Epithelial cell of prostate (primary cell): ENCODE data around the gene IFI30.

Experiments used
- DNase-seq: peaks from one replicate; pipeline ENCODE4 v3.0.0-alpha.2; 2011; ENCODE audit warnings: low read depth, low spot score
- H3K27ac ChIP-seq: fragments of 450-650 bp; 2 replicates; pipeline ENCODE4 v1.5.1; 2017; ENCODE audit warnings: mild to moderate bottlenecking

The IFI30 gene

GRCh38 chr19:18167975-18168645, 5.5 kb upstream of the IFI30 start:
- no peak for DNase-seq
- no peak overlapping the region for H3K27ac ChIP-seq

DNA sequence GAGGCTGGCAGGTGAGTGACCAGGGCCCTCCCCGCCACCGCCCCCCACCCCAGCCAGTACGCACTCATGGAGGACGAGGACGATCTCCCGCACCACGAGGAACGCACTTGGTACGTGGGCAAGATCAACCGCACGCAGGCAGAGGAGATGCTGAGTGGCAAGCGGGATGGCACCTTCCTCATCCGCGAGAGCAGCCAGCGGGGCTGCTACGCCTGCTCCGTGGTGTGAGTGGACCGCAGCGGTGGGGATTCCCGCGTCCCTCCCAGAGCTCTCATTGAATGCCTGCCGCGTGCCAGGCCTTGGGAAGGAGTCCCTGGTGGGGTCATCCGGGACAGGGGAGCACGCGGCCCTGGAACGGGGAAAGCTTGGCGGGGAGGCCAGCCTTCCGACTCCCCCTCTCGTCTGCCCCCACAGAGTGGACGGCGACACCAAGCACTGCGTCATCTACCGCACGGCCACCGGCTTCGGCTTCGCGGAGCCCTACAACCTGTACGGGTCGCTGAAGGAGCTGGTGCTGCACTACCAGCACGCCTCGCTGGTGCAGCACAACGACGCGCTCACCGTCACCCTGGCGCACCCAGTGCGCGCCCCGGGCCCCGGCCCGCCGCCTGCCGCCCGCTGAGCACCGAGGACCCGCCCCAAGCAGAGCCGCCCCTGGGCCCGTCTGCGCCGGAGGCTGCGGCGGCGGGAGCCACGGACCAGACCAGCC, 4.8 kb upstream of the IFI30 start:
- DNase-seq: no peak
- no peak overlapping the region for H3K27ac ChIP-seq

GRCh38 chr19:18170714-18171255, 2.8 kb upstream of the IFI30 start:
- no peak overlapping the region for H3K27ac ChIP-seq
- no peak for DNase-seq

- no peak for DNase-seq
- no peak overlapping the region for H3K27ac ChIP-seq
Measured at GRCh38 chr19:18171605-18172327, 1.8 kb upstream of the IFI30 start.

DNA sequence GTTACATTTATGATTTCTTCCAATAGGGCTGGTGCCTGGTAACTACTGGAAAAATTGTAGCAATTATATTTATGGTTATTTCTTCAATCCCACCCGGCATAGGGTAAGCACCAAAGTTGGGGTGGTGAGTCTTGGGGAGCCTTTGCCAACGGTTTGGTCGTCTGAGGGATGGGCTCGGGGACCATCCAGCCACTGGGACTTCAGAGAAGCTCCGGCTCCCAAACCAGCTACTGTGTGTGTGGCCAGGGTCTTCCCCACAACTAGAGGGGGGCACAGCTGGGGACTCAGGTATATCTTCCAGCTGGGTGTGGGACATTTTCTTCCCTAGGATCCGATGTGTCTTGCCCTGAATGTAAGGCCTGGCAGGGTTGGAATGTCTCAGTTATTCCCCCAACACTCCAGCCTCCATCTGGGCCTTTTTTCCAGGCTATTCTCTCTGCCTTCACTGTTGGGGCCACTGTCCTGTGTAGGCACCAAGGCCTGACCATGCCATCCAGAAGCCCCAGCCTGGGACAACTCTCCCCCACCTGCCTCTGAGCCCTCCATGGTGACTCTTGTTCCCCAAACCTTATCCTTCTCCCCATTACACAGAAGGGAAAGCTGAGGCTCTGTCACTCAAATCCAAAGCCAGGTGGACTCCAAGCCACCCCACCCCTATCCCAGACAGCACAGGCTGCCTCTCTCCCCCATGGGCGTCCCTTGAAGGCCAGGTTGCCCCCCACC, 1.1 kb upstream of the IFI30 start:
- no peak overlapping the region for H3K27ac ChIP-seq
- DNase-seq: no peak

GRCh38 chr19:18173054-18173571, 500 bp upstream of the IFI30 start:
- H3K27ac ChIP-seq: no peak overlapping the region
- DNase-seq: no peak

DNA sequence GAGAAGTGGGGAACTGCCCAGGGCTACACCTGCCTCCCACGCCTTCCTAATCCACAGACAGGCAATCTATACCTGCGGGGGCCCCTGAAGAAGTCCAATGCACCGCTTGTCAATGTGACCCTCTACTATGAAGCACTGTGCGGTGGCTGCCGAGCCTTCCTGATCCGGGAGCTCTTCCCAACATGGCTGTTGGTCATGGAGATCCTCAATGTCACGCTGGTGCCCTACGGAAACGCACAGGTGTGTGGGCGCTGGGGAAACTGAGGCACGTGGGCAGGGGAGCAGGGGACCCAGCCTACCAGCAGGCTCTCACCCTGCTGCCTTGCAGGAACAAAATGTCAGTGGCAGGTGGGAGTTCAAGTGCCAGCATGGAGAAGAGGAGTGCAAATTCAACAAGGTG, 1.4 kb downstream of the IFI30 start:
- DNase-seq: no peak
- H3K27ac ChIP-seq: no peak overlapping the region

DNA sequence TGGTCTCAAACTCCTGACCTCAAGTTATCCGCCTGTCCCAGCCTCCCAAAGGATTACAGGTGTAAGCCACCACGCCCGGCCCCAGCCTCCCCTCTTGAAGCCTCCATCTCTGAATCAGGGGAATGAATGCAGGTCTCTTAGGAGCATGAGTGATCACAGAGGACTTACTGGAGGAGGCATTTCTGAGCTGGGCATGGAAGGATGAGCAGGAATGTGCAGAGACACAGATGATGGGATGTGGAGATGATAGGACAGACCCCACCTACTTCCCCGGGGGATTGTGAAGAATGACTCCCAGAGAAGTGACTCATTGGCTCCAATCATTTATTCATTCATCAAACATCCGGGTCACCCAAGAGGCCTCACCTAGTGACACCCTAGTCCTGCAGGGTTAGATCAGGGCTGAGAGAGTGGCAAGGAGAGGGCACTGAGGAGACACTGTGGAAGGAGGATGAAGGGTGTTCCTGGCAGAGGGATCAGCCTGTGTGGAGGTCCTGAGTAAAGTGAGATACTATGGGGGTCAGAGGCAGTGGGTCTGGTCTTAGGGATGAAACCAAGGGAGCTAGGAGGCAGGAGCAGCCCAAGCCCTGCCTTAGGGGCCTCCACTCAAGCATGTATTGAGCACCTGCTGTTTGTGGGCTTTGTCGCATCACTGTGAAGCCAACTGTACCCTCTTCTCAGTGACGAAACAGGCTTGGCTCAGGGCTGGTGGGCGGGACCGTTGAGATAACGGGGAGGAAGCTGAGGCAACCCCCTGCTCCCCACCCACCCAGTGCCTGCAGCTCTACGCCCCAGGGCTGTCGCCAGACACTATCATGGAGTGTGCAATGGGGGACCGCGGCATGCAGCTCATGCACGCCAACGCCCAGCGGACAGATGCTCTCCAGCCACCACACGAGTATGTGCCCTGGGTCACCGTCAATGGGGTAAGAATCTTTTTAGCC, 3.0 kb downstream of the IFI30 start:
- DNase-seq: no peak
- no peak overlapping the region for H3K27ac ChIP-seq

DNA sequence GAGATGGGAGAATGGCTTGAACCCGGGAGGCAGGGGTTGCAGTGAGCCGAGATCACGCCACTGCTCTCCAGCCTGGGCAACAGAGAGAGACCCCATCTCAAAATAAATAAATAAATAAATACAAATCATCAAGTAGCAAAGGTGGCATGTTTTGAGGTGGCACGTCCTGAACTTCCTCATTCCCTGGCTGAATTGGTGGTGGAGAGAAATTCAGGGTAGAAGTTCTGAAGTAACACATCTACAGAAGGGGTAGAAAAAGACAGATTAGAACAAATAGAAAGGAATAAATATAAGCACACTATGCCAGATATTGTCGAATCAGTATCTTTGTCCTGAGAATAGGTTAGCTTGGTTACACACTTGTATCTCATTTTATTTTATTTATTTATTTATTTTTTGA, 6.3 kb downstream of the IFI30 start:
- no peak overlapping the region for H3K27ac ChIP-seq
- DNase-seq: no peak

GRCh38 chr19:18183529-18183928, 9.9 kb downstream of the IFI30 start:
- DNase-seq: no peak
- H3K27ac ChIP-seq: no peak overlapping the region

DNA sequence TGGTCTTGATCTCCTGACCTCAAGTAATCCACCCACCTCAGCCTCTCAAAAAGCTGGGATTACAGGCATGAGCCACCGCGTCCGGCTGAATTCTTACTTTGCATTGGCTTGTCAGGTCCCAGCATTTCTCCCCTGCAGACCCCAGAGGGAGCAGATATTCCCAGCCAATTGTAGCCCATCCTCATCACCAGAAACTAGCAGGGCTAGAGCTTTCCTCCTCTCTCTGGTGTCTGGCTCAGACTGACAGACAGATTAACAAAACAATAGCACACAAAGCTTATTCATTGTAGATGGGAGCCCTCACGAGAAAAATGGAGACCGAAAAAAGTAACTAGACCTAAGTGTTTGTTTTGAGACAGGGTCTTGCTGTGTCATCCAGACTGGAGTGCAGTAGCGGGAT, 11.9 kb downstream of the IFI30 start:
- DNase-seq: no peak
- H3K27ac ChIP-seq: no peak overlapping the region

GRCh38 chr19:18190278-18190677, 16.7 kb downstream of the IFI30 start:
- no peak overlapping the region for H3K27ac ChIP-seq
- DNase-seq: no peak

GRCh38 chr19:18191640-18192062, 18.0 kb downstream of the IFI30 start:
- DNase-seq: peak; percentile 67
- H3K27ac ChIP-seq: peak overlapping the region; percentile 96

- peak within 1 kb of the TSS; percentile 96 for H3K27ac ChIP-seq
- peak; percentile 100 for DNase-seq
Measured at GRCh38 chr19:18192673-18193387, 19.2 kb downstream of the IFI30 start, which contains the start of gene MPV17L2. TSS of gene MPV17L2 (plus strand) at chr19:18193218. CDS start at chr19:18193282, 64 bp downstream.

GRCh38 chr19:18193388-18194180, 20.0 kb downstream of the IFI30 start:
- no peak for DNase-seq
- peak overlapping the region; percentile 96 for H3K27ac ChIP-seq

DNA sequence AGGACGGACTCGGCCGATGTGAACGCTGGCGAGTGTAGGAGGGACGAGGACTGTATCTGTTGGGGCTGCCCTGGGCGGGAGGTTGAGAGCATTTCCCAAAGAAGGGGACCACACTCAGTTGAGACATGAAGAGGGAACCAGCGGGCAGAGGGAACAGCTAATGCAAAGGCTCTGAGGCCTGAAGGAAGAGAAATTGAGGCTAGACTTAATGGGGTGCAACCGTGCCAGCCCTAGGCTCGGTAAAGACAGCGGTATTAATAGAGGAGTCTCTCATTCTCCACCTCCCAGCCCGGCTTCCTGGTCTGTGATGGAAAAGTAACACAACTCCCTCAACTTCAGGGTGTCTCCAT, 20.5 kb downstream of the IFI30 start:
- no peak overlapping the region for H3K27ac ChIP-seq

DNA sequence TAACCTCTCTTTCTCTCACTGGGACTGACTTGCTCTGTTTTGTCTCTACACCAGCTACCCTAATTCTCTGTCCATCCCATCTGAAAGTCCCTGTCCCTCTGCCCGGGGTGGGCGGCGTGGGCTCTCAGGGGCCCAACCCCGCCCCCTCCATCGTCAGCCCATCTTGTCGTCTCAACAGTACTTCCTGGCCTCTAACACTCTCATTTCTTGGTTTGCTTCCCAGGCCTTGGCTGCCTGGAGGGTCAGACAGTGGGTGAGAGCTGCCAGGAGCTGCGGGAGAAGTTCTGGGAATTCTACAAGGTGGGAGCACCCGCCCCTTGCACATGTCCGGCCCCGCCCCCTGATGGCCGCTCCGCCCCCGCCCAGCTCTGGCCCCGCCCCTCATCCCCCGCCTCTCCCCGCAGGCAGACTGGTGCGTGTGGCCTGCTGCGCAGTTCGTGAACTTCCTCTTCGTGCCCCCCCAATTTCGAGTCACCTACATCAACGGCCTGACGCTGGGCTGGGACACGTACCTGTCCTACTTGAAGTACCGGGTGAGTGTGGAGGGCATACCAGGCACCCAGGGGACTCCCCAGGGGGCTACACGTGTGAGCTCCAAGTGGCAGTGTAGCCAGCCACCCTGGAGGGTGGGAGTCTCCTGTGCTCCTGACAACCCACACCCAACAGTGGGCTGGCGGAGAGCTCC, 21.1 kb downstream of the IFI30 start:
- no peak overlapping the region for H3K27ac ChIP-seq
- DNase-seq: no peak

More for the DNA sequence above, 20.5 kb downstream of the IFI30 start:
- DNase-seq: no peak
